Stimulated activated naive CD4-positive, alpha-beta T cell treated with Interleukin-2 at 50 U/mL for 16 hours (primary cell): ENCODE measurements around the gene GPR50.

Experiments used
- DNase-seq: peaks from one replicate; lab custom pipeline; 2025; lab: John Stamatoyannopoulos, UW

The GPR50 gene

DNA sequence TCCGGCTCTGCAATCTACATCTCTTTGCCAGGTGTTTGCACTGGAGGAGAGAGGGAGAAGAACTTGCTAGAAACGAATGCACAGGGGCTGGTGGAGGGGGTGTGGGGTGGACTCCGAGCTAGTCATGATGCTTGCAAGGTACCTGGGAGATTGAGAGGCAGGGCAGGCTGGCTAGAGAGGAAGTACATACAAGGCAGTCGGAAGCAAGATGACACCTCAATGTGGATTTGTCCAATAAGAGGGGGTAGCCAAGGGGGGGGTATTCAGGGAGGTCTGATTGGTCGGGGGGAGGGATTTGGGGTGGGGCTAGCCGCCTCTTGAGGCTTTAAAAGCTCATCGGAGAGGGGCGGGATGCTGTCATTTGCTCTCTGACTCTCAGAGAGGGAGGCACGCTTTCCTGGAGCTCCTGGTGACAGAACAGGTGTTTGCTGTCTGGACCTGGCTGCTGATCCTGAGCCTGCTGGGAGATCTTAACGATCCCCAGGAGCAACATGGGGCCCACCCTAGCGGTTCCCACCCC lies at the start of gene GPR50:
Gene GPR50 (plus strand): TSS at position 354 of the 520 bp plus-strand sequence. CDS start 138 bp downstream, at position 492.
- no peak for DNase-seq

DNA sequence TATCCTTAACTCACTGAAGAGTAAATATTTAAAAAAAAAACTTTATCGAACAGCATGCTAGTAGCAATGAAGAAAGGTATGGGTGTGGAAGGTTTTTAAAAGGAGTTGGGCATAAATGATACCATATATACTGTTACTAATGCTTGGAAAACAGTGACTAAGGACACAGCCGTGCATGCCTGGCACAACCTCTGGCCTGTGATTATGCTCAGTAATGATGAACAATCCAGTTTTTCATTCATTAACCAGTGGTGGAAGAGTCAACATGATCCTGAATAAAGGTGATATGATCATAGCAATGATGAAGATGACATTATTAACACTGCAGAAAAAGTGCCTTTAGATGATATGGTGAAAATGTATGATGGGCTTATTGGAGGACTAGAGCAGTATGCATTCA lies 43.9 kb upstream of the GPR50 start:
- DNase-seq: no peak

DNA sequence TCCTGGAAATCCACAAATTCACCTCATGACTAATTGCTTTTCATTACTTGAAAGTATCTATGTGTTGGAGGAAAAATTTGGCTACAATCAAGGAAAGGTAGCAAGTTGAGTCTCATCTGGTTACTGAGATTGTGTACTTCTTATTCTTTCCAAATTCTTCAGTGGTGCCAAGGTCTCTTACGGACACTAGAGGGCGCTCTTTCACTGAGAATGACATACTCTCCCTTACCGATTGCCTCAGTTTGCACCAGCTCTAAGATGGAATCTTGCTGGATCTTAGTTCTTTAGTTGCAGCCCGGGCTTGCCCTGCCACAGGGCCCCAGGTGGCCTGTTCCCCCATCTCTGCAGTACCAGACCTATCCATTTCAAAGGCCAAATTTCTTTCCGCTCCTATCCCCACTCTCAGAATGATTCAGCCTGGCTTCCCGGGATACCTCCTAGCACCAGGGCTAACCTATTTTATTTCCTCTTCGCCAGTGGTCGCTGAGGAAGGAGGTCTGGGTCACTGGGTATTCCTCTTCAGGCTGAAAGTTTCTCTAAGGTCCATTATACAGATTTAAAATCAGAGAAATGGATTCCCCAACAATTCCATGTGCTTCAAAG lies 24.6 kb upstream of the GPR50 start:
- DNase-seq: no peak

DNA sequence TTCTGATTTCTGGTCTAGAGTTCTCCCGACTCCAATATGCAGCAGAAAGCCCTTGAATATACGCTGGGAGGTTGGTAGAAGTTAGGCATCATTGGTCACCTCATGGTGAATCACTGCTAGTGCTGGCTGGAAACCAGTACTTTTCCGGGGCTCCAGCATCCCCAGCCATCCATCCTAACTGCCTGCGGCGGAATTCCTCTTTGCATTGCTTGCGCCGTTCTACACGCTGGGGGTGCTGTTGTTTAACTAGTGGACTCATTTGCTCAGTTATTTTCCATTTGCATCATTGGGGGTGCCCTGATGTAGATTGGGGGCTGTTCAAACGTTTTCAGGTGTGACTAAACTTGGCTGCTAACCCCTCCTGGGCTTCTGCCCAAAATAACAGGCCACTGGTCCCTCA lies 23.3 kb upstream of the GPR50 start:
- DNase-seq: no peak

DNA sequence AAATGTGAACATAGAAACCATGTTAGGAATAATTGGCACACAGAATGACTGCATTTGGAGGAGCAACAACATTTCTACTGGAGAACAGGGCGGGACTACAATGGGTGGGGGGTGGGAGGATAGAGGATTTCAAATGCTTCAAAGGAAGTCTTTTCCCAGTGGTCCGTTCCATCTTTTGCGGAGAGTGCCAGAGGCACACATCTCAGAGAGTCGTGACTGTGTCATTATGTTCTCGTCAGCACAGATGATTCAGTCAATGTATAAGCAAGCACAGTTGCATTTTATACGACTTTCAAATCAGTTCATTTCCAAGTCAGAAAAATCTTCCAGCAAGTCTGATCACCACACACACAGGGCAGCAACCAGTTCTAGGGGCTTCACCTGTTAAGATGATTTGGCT lies 22.7 kb upstream of the GPR50 start:
- no peak for DNase-seq

DNA sequence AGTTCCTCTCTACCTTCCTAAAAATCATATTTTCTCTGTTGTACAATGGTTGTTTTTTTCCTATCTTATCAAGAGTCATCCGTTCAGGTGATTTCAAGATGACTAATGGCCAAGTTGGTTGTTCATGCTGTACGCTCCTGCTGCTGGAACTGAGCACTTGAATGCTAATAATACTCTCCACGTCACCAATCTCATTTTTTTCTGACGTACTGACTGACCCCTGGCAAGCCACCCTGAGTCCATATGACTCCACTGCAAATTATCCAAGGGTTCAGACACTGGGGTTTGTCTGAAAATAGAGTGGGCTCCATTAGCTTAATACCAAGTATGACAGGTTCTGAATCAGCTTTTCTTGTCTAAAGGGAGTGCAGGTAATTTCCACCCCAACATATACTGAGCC lies 21.1 kb upstream of the GPR50 start:
- no peak for DNase-seq

DNA sequence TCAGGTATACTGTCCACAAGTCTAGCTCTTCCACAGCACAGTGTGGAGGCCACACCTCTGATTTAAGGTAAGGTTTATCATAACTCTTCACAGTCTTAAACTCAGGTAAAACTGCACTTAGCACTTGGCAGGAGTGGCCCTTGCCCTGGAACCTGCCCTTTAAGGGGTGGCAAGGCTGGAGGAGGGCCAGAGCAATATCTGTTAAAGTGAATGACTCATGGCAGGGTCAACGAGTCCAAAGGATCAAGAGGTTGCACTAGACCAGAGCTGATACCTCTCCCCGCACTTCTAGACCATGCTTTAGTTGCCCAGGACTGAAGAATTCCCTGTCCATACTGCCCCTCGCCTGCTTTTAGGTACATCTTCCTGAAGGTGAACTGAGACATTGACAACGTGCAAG lies 14.7 kb upstream of the GPR50 start:
- no peak for DNase-seq

DNA sequence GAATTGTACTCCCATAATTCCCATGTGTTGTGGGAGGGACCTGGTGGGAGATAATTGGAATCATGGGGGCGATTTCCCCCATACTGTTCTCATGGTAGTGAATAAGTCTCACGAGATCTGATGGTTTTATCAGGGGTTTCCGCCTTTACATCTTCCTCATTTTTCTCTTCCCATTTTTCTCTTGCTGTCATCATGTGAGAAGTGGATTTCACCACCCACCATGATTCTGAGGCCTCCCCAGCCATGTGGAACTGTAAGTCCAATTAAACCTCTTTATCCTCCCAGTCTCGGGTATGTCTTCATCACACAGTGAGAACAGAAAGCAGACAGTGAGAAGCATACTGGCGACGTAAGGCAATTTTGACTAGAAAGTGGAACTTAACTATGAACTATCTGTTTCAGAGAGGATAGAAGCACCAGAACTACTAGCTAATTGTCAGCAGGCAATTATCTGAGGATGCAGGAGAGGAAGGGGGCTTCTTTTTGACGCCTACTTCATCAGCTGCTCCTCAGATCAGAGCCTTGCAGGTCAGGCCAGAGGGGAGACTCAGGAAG lies 8.5 kb upstream of the GPR50 start:
- no peak for DNase-seq

DNA sequence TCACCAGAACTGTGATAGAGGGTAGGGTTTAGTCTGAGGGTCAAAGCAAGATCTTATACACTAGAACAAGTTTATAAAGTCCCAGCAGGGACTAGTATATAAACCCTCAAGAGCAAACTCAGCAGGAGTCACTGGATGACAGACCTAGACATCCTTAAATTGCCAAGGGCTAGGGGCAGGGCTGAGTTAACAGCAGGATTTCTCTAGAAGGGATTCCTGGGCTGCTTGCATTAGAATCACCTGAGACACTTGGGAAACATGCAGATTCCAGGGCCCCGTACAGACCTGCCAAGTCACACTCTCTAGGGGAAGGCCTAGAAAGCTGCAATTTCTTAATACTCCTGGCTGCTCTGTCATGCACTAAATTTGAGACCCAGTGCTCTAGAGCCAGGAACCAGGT lies 6.6 kb upstream of the GPR50 start:
- DNase-seq: no peak

DNA sequence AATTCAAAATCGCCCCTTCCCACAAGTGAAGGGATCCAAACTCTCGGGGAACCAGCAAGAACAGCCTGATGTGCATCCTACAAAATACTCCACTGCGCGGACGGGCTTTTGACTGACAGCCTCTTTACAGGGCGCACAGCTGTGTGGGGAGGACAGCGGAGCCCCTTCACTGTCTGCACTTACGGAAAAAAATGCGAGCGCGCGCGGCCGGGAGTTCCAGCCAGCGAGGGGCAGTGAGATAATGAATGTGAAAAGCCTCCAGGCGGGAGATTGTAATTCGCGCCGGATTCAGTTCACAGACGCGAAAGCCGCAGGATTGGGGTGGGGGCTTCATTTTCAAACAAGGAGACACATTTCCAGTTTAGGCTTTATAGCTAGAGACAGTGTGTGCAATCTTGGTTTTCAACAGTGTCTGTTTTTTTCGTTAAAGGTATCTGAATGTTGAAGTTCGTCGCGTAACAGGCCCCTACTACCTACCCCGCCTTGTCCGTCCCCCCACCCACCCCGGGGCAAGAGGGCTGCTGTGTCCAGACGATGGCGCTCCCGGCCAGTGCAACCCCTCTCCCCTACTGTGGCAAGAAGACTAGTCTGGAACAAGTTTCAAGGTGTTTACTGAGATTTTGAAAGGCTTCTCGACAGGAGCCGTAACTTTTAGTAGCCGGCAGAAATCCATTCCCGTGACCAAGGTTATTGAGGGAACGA lies 1.7 kb upstream of the GPR50 start:
- no peak for DNase-seq

DNA sequence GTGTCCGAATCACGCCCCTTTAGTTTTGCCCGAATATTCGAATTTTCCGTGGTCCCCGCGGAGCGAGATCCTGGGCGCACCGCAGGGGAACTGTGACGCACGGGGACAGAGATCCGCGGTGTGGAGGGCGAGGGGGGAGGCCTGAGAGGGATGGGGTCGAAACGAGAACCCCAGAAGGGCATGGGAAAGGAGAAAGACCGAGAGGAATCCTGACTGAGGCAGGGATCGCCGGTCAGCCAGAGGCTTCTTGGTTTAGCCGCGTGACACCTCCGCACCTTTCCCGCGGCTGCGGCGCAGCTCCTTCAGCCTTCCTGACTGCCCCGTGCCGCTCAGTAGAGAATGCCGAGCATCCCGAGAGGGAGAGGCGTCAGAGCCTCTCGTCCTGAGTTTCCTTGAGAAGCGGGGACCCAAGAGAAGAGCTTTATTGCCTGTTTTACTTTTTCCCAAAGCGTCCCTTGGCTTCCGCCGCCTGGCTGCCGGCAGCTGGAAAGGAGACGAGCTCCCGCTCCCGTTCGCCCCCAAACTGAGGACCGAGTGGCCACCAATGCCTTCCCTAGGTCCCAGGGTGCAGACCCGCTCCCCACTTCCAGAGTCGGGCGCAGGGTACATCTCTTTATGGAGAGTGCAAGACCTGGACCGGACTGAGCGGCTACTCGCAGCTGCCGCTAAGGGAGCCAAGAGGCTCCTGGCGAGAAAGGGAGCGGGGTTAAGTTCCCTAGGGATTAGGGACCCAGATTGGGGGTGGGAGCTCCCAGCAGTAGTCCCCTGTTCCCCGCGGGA lies 911 bp upstream of the GPR50 start:
- no peak for DNase-seq

DNA sequence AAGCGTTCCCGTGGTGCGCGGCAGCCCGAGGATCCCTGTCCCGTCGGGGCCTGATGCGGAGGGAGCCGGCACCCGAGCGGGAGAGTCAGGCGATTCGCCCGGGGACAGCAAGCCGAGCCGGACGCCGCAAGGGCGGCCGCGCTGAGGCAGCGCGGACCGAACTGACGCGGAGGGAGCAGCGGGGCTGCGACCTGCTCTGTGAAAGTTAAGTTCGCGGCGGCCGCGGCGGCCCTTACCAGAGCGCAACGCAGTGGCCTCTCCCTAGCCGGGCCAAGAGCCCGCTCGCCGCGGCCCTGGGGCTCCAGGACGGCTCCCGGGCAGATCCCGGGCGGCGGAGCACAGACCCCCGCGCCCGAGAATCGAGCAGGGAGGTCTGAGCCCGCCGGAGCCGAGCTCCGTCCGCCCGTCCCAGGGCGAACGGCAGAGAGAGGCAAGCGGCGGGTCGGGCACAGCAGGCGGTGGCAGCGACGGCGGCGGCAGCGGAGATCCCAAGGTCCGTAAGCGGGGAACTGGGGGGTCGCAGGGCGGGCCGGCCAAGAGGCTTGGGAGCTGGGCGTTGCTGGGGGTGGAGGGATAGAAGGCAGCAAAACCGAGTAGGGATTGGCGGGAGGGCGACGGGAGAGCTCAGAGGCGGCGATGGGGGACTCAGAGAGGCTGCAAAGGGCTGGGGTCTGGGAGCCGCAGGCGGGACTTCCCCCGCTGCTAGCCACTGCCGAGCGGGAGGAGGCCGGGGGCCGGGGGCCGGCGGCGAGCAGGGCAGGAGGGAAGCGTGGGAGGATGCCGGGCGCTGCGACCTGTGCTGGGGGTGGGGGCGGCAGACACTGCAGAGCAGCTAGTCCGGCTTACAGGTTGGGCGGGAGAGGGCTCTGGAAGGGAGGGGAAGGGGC lies 1.0 kb downstream of the GPR50 start:
- DNase-seq: no peak

DNA sequence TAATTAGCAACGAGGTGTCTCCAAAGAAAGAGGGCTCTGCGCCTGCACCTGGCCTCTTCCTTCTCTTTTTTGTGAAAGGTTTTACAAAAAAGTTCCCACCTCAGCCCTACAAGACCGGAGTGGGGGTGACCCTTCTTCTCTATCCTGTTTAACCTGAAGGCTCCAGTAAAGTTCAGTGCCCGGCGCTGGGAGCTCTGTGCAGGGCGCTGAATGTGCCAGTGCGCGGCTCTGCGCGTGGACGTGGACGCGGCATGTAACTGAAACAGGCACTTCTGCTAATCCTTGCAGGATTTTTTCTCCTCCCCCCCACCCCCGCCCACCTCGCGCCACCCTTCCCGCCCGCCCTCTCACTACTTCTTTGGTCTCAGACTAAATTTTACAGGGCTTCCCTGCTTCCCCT lies 2.4 kb downstream of the GPR50 start:
- no peak for DNase-seq

DNA sequence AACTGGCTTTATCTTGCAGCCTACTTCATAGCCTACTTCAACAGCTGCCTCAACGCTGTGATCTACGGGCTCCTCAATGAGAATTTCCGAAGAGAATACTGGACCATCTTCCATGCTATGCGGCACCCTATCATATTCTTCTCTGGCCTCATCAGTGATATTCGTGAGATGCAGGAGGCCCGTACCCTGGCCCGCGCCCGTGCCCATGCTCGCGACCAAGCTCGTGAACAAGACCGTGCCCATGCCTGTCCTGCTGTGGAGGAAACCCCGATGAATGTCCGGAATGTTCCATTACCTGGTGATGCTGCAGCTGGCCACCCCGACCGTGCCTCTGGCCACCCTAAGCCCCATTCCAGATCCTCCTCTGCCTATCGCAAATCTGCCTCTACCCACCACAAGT lies 4.0 kb downstream of the GPR50 start:
- no peak for DNase-seq

DNA sequence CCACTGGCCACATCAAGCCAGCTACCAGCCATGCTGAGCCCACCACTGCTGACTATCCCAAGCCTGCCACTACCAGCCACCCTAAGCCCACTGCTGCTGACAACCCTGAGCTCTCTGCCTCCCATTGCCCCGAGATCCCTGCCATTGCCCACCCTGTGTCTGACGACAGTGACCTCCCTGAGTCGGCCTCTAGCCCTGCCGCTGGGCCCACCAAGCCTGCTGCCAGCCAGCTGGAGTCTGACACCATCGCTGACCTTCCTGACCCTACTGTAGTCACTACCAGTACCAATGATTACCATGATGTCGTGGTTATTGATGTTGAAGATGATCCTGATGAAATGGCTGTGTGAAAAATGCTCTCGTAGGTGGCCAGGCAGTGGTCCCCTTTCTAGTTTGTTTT lies 4.7 kb downstream of the GPR50 start:
- no peak for DNase-seq

DNA sequence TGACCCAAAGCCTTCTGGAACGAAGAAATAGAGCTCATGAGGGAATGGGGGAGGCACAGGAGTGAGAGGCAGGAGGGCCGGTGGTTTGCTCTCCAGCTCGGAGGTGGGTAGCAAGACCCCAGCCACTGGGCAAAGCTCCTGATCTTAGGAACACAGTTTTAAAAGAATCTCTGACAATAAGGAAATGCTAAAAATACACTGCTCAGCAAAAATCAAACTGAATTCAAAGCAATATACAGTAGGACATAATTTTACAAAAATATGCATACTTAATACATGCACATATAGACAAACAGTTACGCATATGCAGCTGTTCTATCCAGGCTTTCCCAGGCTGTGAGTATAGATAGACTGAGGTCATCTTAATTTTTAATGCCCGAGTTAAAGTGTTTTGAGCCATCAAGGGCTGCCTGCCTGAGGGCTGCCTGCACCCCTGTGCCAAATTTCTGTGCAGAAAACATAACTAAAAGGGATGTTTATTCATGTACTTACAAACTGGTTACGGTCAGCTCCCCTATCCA lies 6.9 kb downstream of the GPR50 start:
- DNase-seq: no peak

DNA sequence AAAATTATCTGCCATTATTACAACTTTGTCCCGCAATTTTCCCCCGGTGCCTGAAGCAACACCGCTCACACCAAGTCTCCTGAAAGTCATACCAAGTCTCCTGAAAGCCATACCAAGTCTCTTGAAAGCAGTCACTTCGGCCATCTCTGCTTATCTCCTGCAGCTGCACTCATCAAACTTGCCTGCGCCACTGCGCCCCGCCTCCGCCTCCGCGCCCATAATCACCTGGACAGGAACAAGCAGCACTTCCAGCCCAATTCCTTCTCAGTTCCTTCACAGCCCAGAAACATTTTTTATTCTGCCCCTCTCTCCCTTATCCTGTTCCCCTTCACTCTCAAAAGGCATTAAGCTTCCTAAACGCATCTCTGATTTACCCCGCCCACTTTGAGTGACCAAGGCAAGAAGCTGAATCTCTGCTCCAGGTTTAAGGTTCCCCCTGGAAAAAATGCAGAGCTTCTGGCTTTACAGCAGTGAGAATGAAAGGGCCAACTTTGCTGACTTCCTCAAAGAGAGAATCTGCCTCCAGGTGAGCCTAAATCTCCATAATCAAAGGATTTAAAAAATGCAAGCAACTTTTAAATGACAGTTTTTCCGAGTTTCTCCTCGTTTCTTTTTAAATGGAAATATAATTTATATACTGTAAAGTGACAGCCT lies 7.7 kb downstream of the GPR50 start:
- no peak for DNase-seq

DNA sequence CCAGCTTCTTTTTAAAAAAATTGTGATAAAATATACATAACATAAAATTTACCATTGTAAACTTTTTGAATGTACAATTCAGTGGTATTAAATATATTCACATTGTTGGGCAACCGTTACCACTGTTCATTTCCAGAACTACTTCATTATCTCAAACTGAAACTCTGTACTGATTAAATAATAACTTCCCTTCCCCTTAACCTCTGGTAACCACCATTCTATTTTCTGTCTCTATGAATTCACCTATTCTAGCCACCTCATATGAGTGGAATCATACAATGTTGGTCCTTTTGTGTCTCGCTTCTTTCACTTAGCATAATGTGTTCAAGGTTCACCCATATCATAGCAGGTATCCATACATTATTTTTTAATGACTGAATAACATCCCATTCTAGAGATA lies 8.3 kb downstream of the GPR50 start:
- DNase-seq: no peak

DNA sequence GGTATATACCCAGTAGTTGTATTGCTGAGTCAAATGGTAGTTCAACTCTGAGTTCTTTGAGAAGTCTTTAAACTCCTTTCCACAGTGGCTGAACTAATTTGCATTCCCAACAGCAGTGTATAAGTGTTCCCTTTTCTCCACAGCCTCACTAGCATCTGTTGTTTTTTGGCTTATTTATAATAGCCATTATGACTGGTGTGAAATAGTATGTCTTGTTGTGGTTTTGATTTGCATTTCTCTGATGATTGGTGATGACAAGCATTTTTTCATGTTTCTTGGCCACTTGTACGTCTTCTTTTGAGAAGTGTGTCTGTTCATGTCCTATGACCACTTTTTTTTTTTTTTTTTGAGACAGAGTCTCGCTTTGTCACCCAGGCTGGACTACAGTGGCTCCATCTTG lies 30.5 kb downstream of the GPR50 start:
- DNase-seq: no peak

DNA sequence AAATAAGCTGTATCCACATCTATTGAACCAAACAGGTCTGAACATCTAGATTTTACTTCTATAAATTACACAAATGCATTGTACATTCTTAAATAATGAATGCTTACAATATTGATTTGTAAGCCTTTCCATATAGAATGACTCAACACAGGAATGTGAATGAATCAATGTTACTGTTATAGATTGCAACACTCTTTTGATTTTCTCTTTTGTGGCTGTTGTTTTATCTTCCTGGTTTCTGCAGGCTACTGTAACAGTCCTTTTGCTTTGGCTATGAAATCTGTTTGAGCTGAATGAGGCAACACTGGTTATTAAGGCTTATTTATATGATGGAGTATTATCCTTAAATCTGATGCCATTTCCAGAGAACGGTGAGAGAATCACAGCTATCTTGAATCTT lies 49.5 kb downstream of the GPR50 start:
- no peak for DNase-seq

DNA sequence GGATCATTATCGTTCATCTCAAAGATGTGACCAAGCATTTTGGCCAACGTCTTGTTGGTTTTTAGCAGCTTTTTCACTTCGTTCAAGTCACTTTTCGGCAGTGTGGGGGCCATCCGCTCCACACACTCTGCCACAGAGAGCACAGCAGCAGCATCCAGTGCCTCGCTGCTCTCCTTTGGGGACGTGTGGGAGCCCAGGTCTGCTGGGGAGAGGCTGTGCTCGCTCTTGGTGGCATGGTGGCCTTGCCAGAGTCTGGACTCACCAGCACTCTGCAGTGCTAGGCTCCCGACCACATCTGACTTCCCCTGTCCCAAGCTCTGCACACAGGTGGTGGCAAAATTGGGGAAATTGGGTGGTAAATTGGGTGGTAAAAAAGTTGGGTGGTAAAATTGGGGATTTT lies 50.6 kb downstream of the GPR50 start:
- DNase-seq: no peak
